ENCODE data around the gene KCNG2.

GRCh38 chr18:79781331-79781941, 16.3 kb upstream of the KCNG2 start:
- TF ChIP-seq, protein P1, sequence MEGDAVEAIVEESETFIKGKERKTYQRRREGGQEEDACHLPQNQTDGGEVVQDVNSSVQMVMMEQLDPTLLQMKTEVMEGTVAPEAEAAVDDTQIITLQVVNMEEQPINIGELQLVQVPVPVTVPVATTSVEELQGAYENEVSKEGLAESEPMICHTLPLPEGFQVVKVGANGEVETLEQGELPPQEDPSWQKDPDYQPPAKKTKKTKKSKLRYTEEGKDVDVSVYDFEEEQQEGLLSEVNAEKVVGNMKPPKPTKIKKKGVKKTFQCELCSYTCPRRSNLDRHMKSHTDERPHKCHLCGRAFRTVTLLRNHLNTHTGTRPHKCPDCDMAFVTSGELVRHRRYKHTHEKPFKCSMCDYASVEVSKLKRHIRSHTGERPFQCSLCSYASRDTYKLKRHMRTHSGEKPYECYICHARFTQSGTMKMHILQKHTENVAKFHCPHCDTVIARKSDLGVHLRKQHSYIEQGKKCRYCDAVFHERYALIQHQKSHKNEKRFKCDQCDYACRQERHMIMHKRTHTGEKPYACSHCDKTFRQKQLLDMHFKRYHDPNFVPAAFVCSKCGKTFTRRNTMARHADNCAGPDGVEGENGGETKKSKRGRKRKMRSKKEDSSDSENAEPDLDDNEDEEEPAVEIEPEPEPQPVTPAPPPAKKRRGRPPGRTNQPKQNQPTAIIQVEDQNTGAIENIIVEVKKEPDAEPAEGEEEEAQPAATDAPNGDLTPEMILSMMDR (IDR thresholded peaks at IDR 0.05), result no peak
- no peak for TF ChIP-seq EZH2 (IDR thresholded peaks at IDR 0.05)

Data from neural progenitor cell (in vitro differentiated cells).